A549 (cell line): ENCODE results near the gene TOR2A. TPM values are rescaled to one million over a fixed set of nuclear protein-coding genes. Genes with fewer than 3 reads are reported as not detected.
A peak's percentile ranks its signal among the peaks of the same experiment; 100 is the strongest.

ENCODE experiments used
- ATAC-seq, 2 experiments: fragments of 200-7000 bp in 1 of 2; fragments of >200 bp in 1 of 2; cut with Nextera tagmentation in 1 of 2; cut with Tn5 transposase in 1 of 2; 3 replicates each; pipeline versions ENCODE4 v1.8.0 to v1.9.1; 2018 to 2020; ENCODE audit warnings: mild to moderate bottlenecking in 1 of 2, moderate library complexity in 1 of 2
- CTCF ChIA-PET: fragments of 300-600 bp; sonication (Branson Sonifier 250); formaldehyde crosslinking; extraction: SDS; loops from one replicate; lab custom pipeline; 2021; ENCODE audit warnings: antibody characterized with exemption, inconsistent platforms; lab: Yijun Ruan, JAX
- POLR2A ChIA-PET: fragments of 350-600 bp; formaldehyde crosslinking; extraction: SDS; loops from one replicate; lab custom pipeline; 2021; ENCODE audit warnings: antibody characterized with exemption, inconsistent platforms; lab: Yijun Ruan, JAX
- DNase-seq, 2 experiments: peaks; one replicate each; pipeline versions ENCODE4 v3.0.0 to v3.0.0-alpha.2; 2011 to 2016; ENCODE audit warnings: low read depth in 1 of 2, low spot score in 1 of 2
- FAIRE-seq: peaks from 2 replicates; lab custom pipeline; 2011; peaks lifted over from hg19 to GRCh38; lab: Jason Lieb, UNC
- H3K27ac ChIP-seq, 2 experiments: fragments of >200 bp; sonication (Bioruptor Twin); formaldehyde crosslinking; 3 replicates each; pipeline ENCODE4 v1.5.1; 2016 to 2017
- H3K4me1 ChIP-seq: fragments of >200 bp; sonication (Bioruptor Twin); formaldehyde crosslinking; 3 replicates; pipeline ENCODE4 v1.6.1; 2016
- H3K4me2 ChIP-seq: fragments of >200 bp; sonication (Bioruptor Twin); formaldehyde crosslinking; 3 replicates; pipeline ENCODE4 v1.6.1; 2016
- H3K4me3 ChIP-seq: fragments of >200 bp; sonication (Bioruptor Twin); formaldehyde crosslinking; 3 replicates; pipeline ENCODE4 v1.5.1; 2016
- H3K9me3 ChIP-seq: fragments of >200 bp; sonication (Bioruptor Twin); formaldehyde crosslinking; 3 replicates; pipeline ENCODE4 v1.6.1; 2016
- EHF ChIP-seq: fragments of 250-450 bp; sonication (Bioruptor Pico); IDR thresholded peaks from 2 replicates; pipeline ENCODE4 v1.5.0; 2020; ENCODE audit warnings: mild to moderate bottlenecking
- EHMT2 ChIP-seq: fragments of 200-600 bp; sonication (generic); IDR thresholded peaks from 2 replicates; pipeline ENCODE4 v1.6.1; 2016; ENCODE audit warnings: antibody characterized with exemption, low read depth, mild to moderate bottlenecking, moderate library complexity
- HDAC2 ChIP-seq: fragments of 200-600 bp; sonication (generic); IDR thresholded peaks from 2 replicates; pipeline ENCODE4 v1.6.1; 2016
- HES2 ChIP-seq: fragments of >200 bp; sonication (Bioruptor Twin); formaldehyde crosslinking; IDR thresholded peaks from 2 replicates; pipeline ENCODE4 v1.6.1; 2016
- HOXA7 ChIP-seq: fragments of 250-450 bp; sonication (Bioruptor Pico); IDR thresholded peaks from 2 replicates; pipeline ENCODE4 v1.5.0; 2020; ENCODE audit warnings: mild to moderate bottlenecking, moderate library complexity
- JUN ChIP-seq, 2 experiments: fragments of >200 bp; sonication (Bioruptor Twin); formaldehyde crosslinking; IDR thresholded peaks; 2 replicates in 1 of 2; 3 replicates in 1 of 2; pipeline ENCODE4 v1.6.1; 2016 to 2017
- JUNB ChIP-seq: fragments of >200 bp; sonication (Bioruptor Twin); formaldehyde crosslinking; IDR thresholded peaks from 2 replicates; pipeline ENCODE4 v1.6.1; 2016
- MAX ChIP-seq: IDR thresholded peaks from 2 replicates; pipeline ENCODE4 v1.6.1; 2012
- MAZ ChIP-seq: fragments of 150-350 bp; IDR thresholded peaks from 2 replicates; pipeline ENCODE4 v1.6.1; 2014; ENCODE audit warnings: antibody characterized with exemption, low read depth, low read length, borderline replicate concordance
- MYC ChIP-seq: IDR thresholded peaks from 2 replicates; pipeline ENCODE4 v1.6.1; 2012; ENCODE audit warnings: mild to moderate bottlenecking, inconsistent platforms, low read length, improper control_type of control experiment, borderline replicate concordance
- NFE2L2 ChIP-seq: fragments of 150-350 bp; conservative IDR thresholded peaks from 2 replicates; pipeline ENCODE4 v1.6.1; 2014; ENCODE audit warnings: low read length
- NR3C1 ChIP-seq: fragments of >200 bp; sonication (Bioruptor Twin); formaldehyde crosslinking; IDR thresholded peaks from 3 replicates; pipeline ENCODE4 v1.6.1; 2017
- PHF8 ChIP-seq: fragments of 200-600 bp; sonication (generic); IDR thresholded peaks from 2 replicates; pipeline ENCODE4 v1.6.1; 2016; ENCODE audit warnings: low read depth, mild to moderate bottlenecking, antibody characterized with exemption, moderate library complexity, borderline replicate concordance
- RARB ChIP-seq: fragments of 250-450 bp; sonication (Bioruptor Pico); IDR thresholded peaks from 2 replicates; pipeline ENCODE4 v1.8.0; 2021; ENCODE audit warnings: mild to moderate bottlenecking, moderate library complexity
- RFX5 ChIP-seq: fragments of 450-650 bp; IDR thresholded peaks from 2 replicates; pipeline ENCODE4 v1.7.1; 2014; ENCODE audit warnings: antibody characterized with exemption, mild to moderate bottlenecking, moderate library complexity
- TFCP2L1 ChIP-seq: fragments of 250-450 bp; sonication (Bioruptor Pico); IDR thresholded peaks from 2 replicates; pipeline ENCODE4 v1.5.0; 2021; ENCODE audit warnings: mild to moderate bottlenecking
- TP53 ChIP-seq: fragments of 250-450 bp; sonication (Bioruptor Pico); IDR thresholded peaks from 2 replicates; pipeline ENCODE4 v1.5.0; 2021; ENCODE audit warnings: mild to moderate bottlenecking, moderate library complexity
- USF2 ChIP-seq: fragments of 450-650 bp; IDR thresholded peaks from 2 replicates; pipeline ENCODE4 v1.6.1; 2014; ENCODE audit warnings: antibody characterized with exemption
- ZFP36 ChIP-seq: fragments of 450-650 bp; IDR thresholded peaks from 2 replicates; pipeline ENCODE4 v1.6.1; 2014; ENCODE audit warnings: borderline replicate concordance; ENCODE audit not compliant: partially characterized antibody
- ZSCAN20 ChIP-seq: fragments of 250-450 bp; sonication (Bioruptor Pico); IDR thresholded peaks from 2 replicates; pipeline ENCODE4 v1.8.0; 2022; ENCODE audit warnings: mild to moderate bottlenecking, moderate library complexity
- WGBS: methylation state at CpG from one replicate; pipeline ENCODE4 v1.1.6; 2017; ENCODE audit errors: missing lambda C conversion rate; 5-methylcytosine and 5-hydroxymethylcytosine counted together
- polyA plus RNA-seq, 4 experiments: library from polyadenylated mRNA; depleted of rRNA in 3 of 4; stranded (reverse); fragments of >200 nt; fragmentation: RNase III in 1 of 4; extraction: RNeasy Plus Mini Kit Qiagen cat#74134 plus additional on column Dnase treatment in 1 of 4; gene quantifications; 2 replicates in 3 of 4; 3 replicates in 1 of 4; pipeline ENCODE4 v1.2.3, GENCODE V29; 2011 to 2017

The TOR2A gene
- polyA plus RNA-seq, 2 of the 4 experiments (the other 2 are of a cell fraction) = 4.9 to 9.6 TPM

GRCh38 chr9:127755061-127756060, 20.3 kb upstream of the TOR2A start:
- H3K4me1 ChIP-seq = peaks cover 14% of the 10 kb centered on the region
- no peak for FAIRE-seq
- peak overlapping the region; percentile 45 for H3K4me3 ChIP-seq
- POLR2A ChIA-PET = no interaction called here
- no peak for TF ChIP-seq HOXA7 (CRISPR knock-in tag)
- no peak for TF ChIP-seq MAZ
- TF ChIP-seq EHMT2 = no peak
- TF ChIP-seq RFX5 = no peak
- TF ChIP-seq JUN (IDR thresholded peaks at IDR 0.05) = no peak
- TF ChIP-seq MAX = no peak
- no peak for TF ChIP-seq PHF8
- no peak for TF ChIP-seq TP53
- TF ChIP-seq JUNB = no peak
- TF ChIP-seq RARB = no peak
- no peak for TF ChIP-seq TFCP2L1 (CRISPR knock-in tag)
- TF ChIP-seq, all 56 proteins: peak for 0
- CTCF ChIA-PET = interaction anchor here (0.9 to 3.2 kb wide), 6 partner anchors 9 to 114 kb away, joined by 3 to 13 read pairs (median 7); partner anchors contain the start of gene TOR2A
- DNase-seq (no peak), ATAC-seq (peak; percentile 4 to 12; a peak in 1 of 6 replicates)
- Histone ChIP-seq H3K4me2 (peak overlapping the region; percentile 99), H3K9me3 (no peaks in the 10 kb centered on the region), H3K27ac (peak overlapping the region in 1 of 2 experiments; percentile 54; a peak in 2 of 6 replicates)
- WGBS = 40% methylated on average over 17 of the region's 61 CpGs

GRCh38 chr9:127754099-127755060, 19.3 kb upstream of the TOR2A start:
- peak; percentile 38 to 82 for DNase-seq
- POLR2A ChIA-PET = no interaction called here

More at GRCh38 chr9:127754099-127755060, 19.3 kb upstream of the TOR2A start:
- Histone ChIP-seq H3K4me3 (peak overlapping the region; percentile 45), H3K4me2 (peak overlapping the region; percentile 99), H3K9me3 (no peaks in the 10 kb centered on the region), H3K4me1 (peaks cover 14% of the 10 kb centered on the region), H3K27ac (peak overlapping the region in 1 of 2 experiments; percentile 54; a peak in 2 of 6 replicates)
- CTCF ChIA-PET = interaction anchor here (1.5 to 3.2 kb wide), 3 partner anchors 9 to 30 kb away, joined by 3 to 13 read pairs (median 11); no protein-coding TSS in a partner anchor
- ATAC-seq (peak; percentile 78 to 93; a peak in 5 of 6 replicates), FAIRE-seq (no peak)
- 7% methylated on average over 19 of the region's 86 CpGs for WGBS
- TF ChIP-seq USF2 (no peak), ZFP36 (no peak), ZSCAN20 (CRISPR knock-in tag) (no peak), EHF (CRISPR knock-in tag) (no peak), HDAC2 (no peak), HES2 (no peak), NFE2L2 (no peak), JUNB (no peak), RARB (no peak), NR3C1 (no peak), MYC (no peak), MAZ (no peak)
